Left ventricle myocardium inferior (tissue), 1 donor: ENCODE measurements around the gene NEMP1. TPM values are rescaled to one million over a fixed set of nuclear protein-coding genes. Genes with fewer than 3 reads are reported as not detected.

ENCODE experiments used
- DNase-seq: peaks from one replicate; pipeline ENCODE4 v3.0.0-alpha.2; 2020
- H3K27ac ChIP-seq: fragments of 200-600 bp; replicated peaks from 2 replicates; pipeline ENCODE4 v1.8.0; 2021
- H3K27me3 ChIP-seq: fragments of 200-600 bp; 2 replicates; pipeline ENCODE4 v1.8.0; 2021; ENCODE audit warnings: low read depth
- H3K36me3 ChIP-seq: fragments of 200-600 bp; 2 replicates; pipeline ENCODE4 v1.8.0; 2021
- H3K4me1 ChIP-seq: fragments of 200-600 bp; 2 replicates; pipeline ENCODE4 v1.8.0; 2021
- H3K4me3 ChIP-seq: fragments of 200-600 bp; 2 replicates; pipeline ENCODE4 v1.8.0; 2021; ENCODE audit warnings: mild to moderate bottlenecking, moderate library complexity
- H3K9me3 ChIP-seq: fragments of 200-600 bp; replicated peaks from 2 replicates; pipeline ENCODE4 v1.8.0; 2021
- CTCF ChIP-seq: fragments of 200-600 bp; IDR thresholded peaks from 2 replicates; pipeline ENCODE4 v1.8.0; 2021; ENCODE audit warnings: antibody characterized with exemption, mild to moderate bottlenecking, borderline replicate concordance
- intact Hi-C: fragments of 100-400 bp; cut with micrococcal nuclease; formaldehyde crosslinking; loops from one replicate; pipeline ENCODE4 v1.11.0; 2022
- total RNA-seq: library from RNA; stranded (reverse); fragmentation: NEBNext Ultra II Directional; extraction: Animal tissue kit (Norgen Biotek cat#: 25700); gene quantifications from one replicate; pipeline ENCODE4 v1.2.1, GENCODE V29; 2021
- donor health status: DM: no; HTN: yes; CAD: no; lungs with severe emphysema.

NEMP1 gene
- total RNA-seq, 1 donor from 2014 or later: 3.3 TPM

GRCh38 chr12:57104292-57104910 is 25.8 kb upstream of the NEMP1 start:
- no peak overlapping the region for H3K27ac ChIP-seq
- intact Hi-C loops: no loop called here
- peaks cover 59% of the 10 kb centered on the region for H3K36me3 ChIP-seq
- no peaks in the 10 kb centered on the region for H3K9me3 ChIP-seq
- no peak overlapping the region for H3K4me3 ChIP-seq
- no peak for TF ChIP-seq CTCF
- no peaks in the 10 kb centered on the region for H3K27me3 ChIP-seq
- peaks cover 30% of the 10 kb centered on the region for H3K4me1 ChIP-seq
- no peak for DNase-seq

- no peak for DNase-seq
- Histone ChIP-seq H3K27me3 (no peaks in the 10 kb centered on the region), H3K4me3 (no peak overlapping the region), H3K36me3 (peaks cover 64% of the 10 kb centered on the region), H3K4me1 (peaks cover 25% of the 10 kb centered on the region), H3K9me3 (no peaks in the 10 kb centered on the region), H3K27ac (no peak overlapping the region)
- TF ChIP-seq CTCF: no peak
- intact Hi-C loops: no loop called here
These were observed 25.3 kb upstream of the NEMP1 start for GRCh38 chr12:57103856-57104255.

GRCh38 chr12:57101892-57102695 is 23.5 kb upstream of the NEMP1 start:
- no peak for DNase-seq

GRCh38 chr12:57099766-57100165 is 21.2 kb upstream of the NEMP1 start:
- H3K27ac ChIP-seq: no peak overlapping the region
- H3K36me3 ChIP-seq: peaks cover 79% of the 10 kb centered on the region
- intact Hi-C loops: no loop called here
- peaks cover 8% of the 10 kb centered on the region for H3K4me1 ChIP-seq
- DNase-seq: no peak
- no peaks in the 10 kb centered on the region for H3K9me3 ChIP-seq
- no peak for TF ChIP-seq CTCF
- H3K27me3 ChIP-seq: no peaks in the 10 kb centered on the region
- no peak overlapping the region for H3K4me3 ChIP-seq

More at GRCh38 chr12:57101892-57102695, 23.5 kb upstream of the NEMP1 start:
- intact Hi-C loops: no loop called here
- Histone ChIP-seq H3K27me3 (no peaks in the 10 kb centered on the region), H3K4me3 (no peak overlapping the region), H3K9me3 (no peaks in the 10 kb centered on the region), H3K27ac (no peak overlapping the region), H3K36me3 (peaks cover 78% of the 10 kb centered on the region), H3K4me1 (peaks cover 11% of the 10 kb centered on the region)
- TF ChIP-seq CTCF: no peak

- Histone ChIP-seq H3K36me3 (peaks cover 77% of the 10 kb centered on the region), H3K4me1 (peaks cover 14% of the 10 kb centered on the region), H3K27ac (no peak overlapping the region), H3K9me3 (no peaks in the 10 kb centered on the region), H3K27me3 (no peaks in the 10 kb centered on the region), H3K4me3 (no peak overlapping the region)
- intact Hi-C loops: no loop called here
- DNase-seq: no peak
- TF ChIP-seq CTCF: no peak
These were observed 20.6 kb upstream of the NEMP1 start for GRCh38 chr12:57099047-57099714.
